ENCODE data around the gene TPRG1L. TPM values are rescaled to one million over a fixed set of nuclear protein-coding genes. Genes with fewer than 3 reads are reported as not detected.

TPRG1L gene
- total RNA-seq, 1 experiment from 2014 or later = 6.7 TPM

Other genes starting within 250 kb of the TPRG1L start
- 1.8 and 3.6 TPM in 2 replicates for gene ARHGEF16, start 170.3 kb upstream of the TPRG1L start, total RNA-seq (2014; rRNA removed; shearing (Covaris generic))
- 21.7 and 22.4 TPM in 2 replicates for gene MEGF6, start 13.5 kb upstream of the TPRG1L start, total RNA-seq (2014; rRNA removed; shearing (Covaris generic))
- 13.5 and 22.2 TPM in 2 replicates for gene WRAP73, start 25.1 kb downstream of the TPRG1L start, total RNA-seq (2014; rRNA removed; shearing (Covaris generic))
- gene TP73, start 27.5 kb downstream of the TPRG1L start, total RNA-seq (2014; rRNA removed; shearing (Covaris generic)) = 1.7 and 4.7 TPM in 2 replicates
- gene CCDC27, start 127.4 kb downstream of the TPRG1L start, total RNA-seq (2014; rRNA removed; shearing (Covaris generic)) = not detected in 2 replicates
- gene SMIM1, start 147.7 kb downstream of the TPRG1L start, total RNA-seq (2014; rRNA removed; shearing (Covaris generic)) = not detected in 2 replicates
- gene LRRC47, start 171.5 kb downstream of the TPRG1L start, total RNA-seq (2014; rRNA removed; shearing (Covaris generic)) = 26.4 and 29.8 TPM in 2 replicates
- gene CEP104, start 232.2 kb downstream of the TPRG1L start, total RNA-seq (2014; rRNA removed; shearing (Covaris generic)) = 9.0 and 20.7 TPM in 2 replicates
- 3.3 and 5.5 TPM in 2 replicates for gene DFFB, start 232.5 kb downstream of the TPRG1L start, total RNA-seq (2014; rRNA removed; shearing (Covaris generic))